Measurements from ENCODE around the gene SOCS6. TPM values are rescaled to one million over a fixed set of nuclear protein-coding genes. Genes with fewer than 3 reads are reported as not detected.

SOCS6 gene
- total RNA-seq, 2 donors from 2014 or later, result 15.4 to 16.5 TPM

DNA sequence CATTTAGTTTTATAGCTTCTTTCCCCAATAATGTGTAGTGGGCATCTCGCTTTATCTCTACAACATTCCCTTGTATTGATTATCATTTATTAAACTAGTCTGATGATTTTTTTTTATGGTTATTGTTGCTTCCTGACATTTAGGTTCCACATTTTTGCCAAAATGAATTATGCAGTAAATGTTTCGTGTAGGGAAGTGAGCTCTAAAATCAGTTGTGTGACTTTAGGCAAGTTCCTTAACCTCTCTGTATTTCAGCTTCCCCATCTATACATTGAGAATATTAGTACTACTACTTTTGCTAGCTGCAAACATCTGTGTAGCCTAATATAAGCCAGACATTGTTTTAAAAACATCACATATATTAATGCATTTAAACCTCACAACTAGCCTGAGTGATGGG lies 22.9 kb downstream of the SOCS6 start:
- intact Hi-C loops (cut with DNase I), result no loop called here
- DNase-seq (no peak), ATAC-seq (no peak)

DNA sequence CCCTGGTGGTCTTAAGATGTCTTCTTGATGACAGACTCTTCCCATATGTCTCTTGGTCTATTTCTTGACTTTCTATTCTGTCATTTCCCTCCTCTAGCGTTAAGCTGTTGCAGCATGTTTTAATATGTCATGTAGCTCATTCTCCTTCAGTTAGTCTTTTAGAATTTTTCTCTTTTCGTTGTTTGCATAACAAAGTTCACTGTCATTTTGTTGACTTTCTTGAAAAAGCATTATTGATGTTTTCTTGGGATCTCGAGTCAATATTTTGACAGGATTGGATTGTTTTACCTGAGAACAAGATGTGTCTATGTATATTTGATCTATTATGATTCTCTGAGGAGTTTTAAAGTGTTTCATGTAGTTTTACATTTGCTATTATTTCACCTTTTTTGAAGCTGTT lies 24.8 kb downstream of the SOCS6 start:
- DNase-seq, result no peak
- no peak for ATAC-seq
- intact Hi-C loops (cut with DNase I), result no loop called here

DNA sequence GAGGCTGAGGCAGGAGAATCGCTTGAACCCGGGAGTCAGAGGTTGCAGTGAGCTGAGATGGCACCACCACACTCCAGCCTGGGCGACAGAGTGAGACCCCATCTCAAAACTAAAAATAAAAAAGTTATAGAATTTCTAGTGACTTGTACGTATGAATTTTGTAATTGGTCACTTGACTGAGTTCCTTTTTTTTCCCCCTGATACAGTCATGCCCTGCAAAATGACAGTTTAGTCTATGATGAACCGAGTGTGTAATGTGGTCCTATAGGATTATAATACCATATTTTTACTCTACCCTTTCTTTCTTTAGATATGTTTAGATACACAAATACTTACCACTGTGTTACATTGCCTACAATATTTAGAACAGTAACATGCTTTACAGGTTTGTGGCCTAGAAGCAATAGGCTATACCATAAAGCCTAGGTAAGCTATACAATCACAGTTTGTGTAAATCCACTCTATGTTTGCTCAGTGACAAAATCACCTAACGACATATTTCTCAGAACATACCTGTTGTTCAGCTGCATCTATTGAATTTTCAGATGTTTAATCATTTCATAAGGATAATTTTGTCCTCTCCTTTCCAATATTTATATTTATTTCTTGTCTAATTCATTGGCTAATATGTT lies 25.4 kb downstream of the SOCS6 start:
- intact Hi-C loops (cut with DNase I), result no loop called here
- no peak for DNase-seq
- no peak for ATAC-seq

DNA sequence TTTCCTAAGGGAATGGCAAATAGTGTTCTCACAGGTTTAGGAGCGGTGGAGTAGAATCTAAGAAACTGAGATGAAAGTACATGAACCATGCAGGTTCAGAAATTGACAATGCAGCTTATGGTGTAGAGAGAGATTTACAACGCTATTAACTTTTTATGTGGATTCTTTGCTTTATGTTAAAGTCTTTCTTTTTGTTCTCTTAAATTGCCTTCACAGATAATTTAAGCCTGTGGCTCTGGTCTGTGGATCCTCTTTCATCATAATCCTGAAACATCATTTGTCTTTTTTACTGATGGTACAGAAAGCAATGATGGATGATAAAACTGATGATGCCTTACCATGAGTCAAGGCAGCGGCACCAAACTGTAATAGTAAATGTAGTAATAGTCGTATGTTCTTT lies 30.3 kb downstream of the SOCS6 start:
- ATAC-seq (no peak), DNase-seq (no peak)
- intact Hi-C loops (cut with DNase I), result no loop called here

DNA sequence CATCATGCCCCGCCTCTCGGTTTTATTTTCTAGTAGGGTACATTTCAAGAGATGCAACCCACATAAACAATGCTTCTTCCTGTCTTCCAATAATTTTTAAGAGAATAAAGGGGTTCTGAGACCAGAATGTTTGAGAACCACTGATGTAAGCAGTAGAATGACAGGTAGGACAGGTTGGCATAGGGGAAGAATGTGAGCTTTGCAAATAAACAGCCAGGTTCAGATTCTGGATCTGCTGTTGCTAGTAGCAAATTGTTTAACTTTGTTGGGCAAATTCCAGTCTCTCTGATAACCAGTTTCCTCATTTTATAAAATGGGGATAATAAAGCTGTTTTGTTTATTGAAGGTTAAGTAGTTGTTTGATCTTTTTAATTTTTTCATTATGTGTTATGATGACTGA lies 32.8 kb downstream of the SOCS6 start:
- ATAC-seq (no peak), DNase-seq (no peak)
- intact Hi-C loops (cut with DNase I), result no loop called here

DNA sequence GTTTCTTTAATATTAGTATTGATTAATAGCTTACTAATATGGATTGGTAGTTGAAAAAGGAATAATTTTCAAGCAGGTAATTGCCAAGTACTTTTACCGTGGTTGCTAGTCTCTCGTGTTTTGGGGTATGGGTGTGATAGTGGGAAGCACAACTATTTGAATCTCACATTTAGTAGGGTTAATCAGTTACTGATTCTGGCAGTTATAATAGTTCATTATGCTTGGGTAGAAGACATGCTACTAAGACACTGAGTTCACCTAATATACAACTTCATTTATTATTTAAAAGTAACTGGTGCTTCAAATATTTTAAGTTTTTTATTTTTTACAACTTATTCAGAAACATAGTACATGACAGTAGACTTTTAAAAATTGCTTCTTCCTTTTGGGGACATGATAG lies 33.5 kb downstream of the SOCS6 start:
- intact Hi-C loops (cut with DNase I), result no loop called here
- DNase-seq (no peak), ATAC-seq (no peak)

DNA sequence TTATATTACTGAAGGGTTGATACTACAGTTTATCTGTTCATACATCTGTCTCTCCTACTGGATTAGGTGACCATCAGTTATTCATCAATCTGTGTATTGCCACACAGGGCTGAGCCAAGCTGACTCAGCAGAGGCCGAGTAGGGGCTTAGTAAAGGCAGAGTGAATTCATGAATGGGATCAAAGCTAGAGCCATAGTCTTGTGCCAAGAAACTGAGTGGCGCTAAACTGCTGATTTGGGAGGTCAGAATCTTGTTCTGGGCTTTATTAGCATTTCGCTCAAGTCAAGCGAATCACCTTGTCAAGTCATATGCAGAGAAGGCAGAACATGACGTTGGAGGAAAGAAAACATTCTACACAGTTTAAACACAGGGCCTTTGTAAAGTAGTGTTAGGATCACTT lies 34.1 kb downstream of the SOCS6 start:
- DNase-seq (no peak), ATAC-seq (peak in 1 of 2 donors; percentile 33)
- intact Hi-C loops (cut with DNase I), result no loop called here

DNA sequence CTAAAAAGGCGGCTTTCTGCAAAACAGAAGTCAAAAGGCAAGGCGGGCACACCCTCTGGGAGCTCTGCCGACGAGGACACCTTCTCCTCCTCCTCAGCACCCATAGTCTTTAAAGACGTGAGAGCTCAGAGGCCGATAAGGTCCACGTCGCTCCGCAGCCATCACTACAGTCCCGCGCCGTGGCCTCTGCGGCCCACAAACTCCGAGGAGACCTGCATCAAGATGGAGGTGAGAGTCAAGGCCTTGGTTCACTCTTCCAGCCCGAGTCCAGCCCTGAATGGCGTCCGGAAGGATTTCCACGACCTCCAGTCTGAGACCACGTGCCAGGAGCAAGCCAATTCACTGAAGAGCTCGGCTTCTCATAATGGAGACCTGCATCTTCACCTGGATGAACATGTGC lies 36.1 kb downstream of the SOCS6 start:
- DNase-seq (no peak), ATAC-seq (no peak)
- intact Hi-C loops (cut with DNase I), result no loop called here

DNA sequence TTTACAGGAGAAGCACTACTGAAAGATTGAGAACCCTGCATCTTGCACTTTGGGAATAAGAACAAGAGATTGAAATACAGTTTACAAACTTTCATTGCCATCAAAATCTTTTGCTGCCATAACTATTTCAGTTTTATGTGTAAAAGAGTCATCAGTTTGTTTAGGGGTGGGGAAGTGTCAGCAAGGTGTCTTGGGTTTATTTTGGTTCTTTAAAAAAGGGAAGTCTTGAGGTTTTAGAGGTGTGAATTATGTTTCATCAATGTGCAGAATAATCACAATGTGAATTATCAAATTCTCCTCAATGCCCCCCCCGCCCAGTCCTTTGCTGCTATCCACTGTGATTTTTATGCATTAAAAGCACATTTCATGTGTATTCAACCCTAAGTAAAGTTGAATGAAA lies 37.4 kb downstream of the SOCS6 start:
- DNase-seq (no peak), ATAC-seq (no peak)

DNA sequence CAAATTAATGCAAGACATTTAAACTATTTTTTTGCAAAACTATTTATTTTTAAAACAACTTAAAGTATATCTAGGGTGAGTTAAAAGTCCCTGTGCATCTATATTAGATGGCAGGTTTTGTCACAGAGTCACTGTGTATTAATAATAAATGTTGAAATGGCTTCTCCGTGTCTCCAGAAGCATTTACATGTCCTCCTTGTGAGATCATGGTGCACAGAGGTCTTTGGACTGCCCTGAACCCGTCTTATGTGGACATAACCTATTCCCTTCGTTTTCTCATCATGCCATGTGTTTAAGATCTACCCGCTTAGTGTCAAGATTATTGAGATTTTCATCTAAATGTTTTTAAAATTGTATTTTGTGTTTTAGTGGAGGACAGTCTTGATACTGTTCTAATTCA lies 39.3 kb downstream of the SOCS6 start:
- intact Hi-C loops (cut with DNase I), result no loop called here
- no peak for ATAC-seq
- DNase-seq, result no peak

More for the DNA sequence above, 37.4 kb downstream of the SOCS6 start:
- intact Hi-C loops (cut with DNase I), result no loop called here

DNA sequence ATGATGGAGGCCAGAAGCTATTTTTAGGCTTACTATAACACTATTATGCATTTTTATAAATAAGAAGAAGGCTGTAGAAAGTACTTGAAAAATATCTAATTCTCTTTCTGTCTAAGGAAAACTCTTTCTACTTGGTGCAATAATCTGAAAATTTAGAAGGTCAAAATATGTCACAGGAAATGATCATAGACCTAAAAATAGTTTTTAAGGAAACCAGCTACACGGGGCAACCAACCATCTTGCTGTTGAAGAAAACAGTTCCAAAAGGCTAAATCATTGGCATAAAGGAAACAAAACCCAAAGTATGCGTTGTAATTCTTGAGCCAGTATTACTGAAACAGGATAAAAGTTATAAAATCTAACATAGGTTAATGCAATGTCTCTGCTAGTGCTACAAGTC lies 40.2 kb downstream of the SOCS6 start:
- ATAC-seq, result no peak
- intact Hi-C loops (cut with DNase I), result no loop called here

DNA sequence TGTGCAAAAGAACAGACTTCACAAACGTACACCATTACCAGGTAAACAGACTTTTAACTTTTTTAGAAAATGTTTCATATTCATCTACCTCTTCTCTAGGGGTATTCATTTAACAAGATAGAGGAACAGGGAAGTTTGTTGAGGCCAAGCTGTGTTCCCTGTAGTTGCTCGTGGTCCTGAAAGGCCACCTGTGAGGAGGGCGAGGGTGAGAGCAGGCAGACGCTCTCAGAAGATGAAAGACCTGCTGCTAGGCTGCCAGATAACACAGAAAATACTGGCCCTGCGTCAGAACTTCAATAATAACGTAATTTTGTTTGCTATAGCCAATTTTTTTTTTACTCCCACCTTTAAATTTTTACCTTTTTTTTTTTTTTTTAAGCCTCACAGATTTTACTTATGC lies 42.0 kb downstream of the SOCS6 start:
- ATAC-seq (no peak), DNase-seq (no peak)
- intact Hi-C loops (cut with DNase I), result no loop called here

More for the DNA sequence above, 40.2 kb downstream of the SOCS6 start:
- no peak for DNase-seq

DNA sequence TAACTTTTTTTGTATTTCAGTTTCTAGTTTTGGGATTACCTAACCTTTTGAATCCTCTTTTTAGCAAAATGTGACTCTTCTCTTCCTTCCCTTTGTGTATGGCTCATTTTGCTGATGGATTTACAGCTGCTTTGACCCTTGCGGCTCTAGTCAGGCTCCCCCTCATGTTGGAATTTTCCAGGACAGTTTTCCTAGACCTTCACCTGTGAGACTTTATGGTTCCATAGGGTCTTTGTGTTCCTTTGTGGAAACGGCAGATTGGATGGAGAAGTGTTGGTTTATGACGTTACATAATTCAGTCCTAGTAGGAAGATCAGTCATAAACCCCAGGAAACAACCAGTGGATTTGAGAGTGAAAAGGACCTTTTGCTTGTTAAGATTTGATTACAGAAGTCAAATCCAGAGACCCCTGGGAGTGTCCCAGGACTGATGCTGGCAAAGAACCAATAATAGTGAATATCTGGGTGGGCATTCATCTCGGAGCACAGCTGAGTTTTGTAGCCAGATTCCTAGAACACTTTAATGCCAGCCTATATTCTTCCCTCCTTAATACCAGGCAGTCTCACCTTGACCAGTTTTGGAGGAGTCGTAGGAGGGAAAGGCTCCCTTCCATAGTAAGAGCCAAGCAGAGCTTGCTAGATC lies 42.7 kb downstream of the SOCS6 start:
- intact Hi-C loops (cut with DNase I), result no loop called here
- no peak for ATAC-seq
- no peak for DNase-seq

DNA sequence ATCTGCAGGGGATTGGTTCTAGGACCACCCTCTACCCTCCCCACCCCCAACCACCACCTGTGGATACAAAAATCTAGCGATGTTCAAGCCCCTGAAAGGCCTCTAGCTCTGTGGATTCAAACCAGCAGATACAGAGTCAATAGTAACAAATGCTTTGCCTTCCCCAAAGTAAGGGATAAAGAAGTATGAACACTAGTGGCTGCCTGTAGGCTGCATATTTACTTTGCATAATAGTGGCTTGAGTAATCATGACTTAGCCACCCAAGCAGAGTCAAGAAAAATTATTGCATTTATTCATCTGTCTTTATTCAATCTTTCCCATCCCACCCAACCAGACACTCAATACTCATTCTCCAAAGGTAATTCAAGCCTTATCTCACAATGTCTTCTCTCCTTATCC lies 43.8 kb downstream of the SOCS6 start:
- ATAC-seq (no peak), DNase-seq (no peak)
- intact Hi-C loops (cut with DNase I), result no loop called here

DNA sequence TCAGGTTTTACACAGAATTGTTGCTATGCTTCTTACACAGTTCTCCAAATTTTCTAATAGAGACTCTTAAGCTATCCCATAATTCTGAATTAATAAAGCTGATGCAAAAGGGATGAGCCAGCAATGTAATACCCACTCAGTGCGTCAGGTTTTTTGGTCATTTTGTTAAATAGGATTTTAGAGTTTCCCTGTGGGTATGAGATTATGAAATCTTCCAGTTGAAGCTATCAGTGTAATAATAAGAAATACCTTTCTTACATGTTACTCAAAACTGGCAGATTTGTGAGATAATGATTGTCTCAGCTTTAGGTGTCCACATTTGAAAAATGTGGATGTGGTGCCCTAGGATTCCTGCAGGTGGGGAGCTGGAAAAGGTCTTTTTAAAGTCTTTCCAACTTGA lies 44.5 kb downstream of the SOCS6 start:
- intact Hi-C loops (cut with DNase I), result no loop called here
- DNase-seq (no peak), ATAC-seq (no peak)

DNA sequence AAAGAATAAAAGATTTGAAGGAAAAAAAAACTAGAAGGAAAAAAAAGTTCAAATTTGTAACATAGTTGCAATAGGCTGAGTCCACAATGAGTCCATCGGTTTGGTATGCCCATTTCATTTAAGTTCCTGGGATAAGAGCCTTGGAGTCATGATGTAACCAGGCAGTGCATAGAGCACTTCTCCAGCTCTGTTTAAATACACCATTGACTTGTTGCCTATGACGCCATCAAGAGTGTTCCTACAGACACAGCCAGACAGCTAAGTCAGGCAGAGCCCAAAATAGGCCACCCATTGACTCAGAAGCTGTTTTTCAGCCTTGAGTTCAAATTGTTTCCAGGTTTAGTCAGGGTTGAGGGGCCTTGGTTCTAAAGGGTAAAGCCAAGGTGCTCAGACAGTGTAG lies 44.9 kb downstream of the SOCS6 start:
- intact Hi-C loops (cut with DNase I), result no loop called here
- peak; percentile 53 to 86 for ATAC-seq
- DNase-seq, result no peak

DNA sequence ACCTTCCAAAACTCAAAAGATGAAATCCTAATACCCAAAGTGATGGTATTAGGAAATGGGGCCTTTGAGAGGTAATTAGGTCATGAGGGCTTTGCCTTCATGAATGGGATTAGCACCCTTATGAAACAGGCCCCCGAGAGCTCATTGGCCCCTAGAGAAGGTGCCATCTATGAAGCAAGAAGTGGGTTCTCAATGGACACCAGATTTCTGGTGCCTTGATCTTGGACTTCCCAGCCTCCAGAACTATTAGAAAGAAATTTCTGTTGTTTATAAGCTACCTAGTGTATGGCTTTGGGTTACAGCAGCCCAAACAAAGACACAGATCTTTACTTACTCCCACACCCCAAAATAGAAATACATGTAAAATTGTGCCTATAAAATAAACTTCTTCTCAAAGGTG lies 45.4 kb downstream of the SOCS6 start:
- intact Hi-C loops (cut with DNase I), result no loop called here
- no peak for DNase-seq
- ATAC-seq, result no peak

DNA sequence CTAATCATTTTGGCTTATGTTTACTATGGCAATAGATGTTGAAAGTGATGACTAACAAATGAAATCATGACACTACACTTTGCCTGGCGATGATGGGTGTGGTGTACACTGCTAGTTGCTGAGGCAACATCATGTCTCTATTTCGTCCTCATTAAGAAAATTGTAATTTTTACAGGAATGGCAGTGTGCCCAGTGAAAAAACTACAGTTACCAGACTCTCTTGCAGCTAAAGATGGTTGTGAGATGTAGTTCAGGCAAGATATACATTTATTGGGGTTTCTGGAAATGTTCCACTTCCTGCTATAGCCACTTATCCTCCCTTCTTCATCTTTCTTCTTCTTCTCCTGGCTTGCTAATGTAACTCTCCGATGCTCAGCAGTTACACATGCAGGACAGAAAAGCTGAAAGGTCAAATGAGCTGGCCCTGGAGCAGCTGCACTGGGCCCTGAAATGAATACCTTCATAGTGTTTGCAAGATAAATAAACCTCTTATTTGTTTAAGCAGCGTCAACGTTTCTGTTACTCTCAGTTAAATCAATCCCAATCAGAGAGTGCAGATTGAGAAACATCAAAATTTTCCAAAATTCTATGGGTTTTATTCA lies 46.0 kb downstream of the SOCS6 start:
- DNase-seq (no peak), ATAC-seq (no peak)
- intact Hi-C loops (cut with DNase I), result no loop called here

DNA sequence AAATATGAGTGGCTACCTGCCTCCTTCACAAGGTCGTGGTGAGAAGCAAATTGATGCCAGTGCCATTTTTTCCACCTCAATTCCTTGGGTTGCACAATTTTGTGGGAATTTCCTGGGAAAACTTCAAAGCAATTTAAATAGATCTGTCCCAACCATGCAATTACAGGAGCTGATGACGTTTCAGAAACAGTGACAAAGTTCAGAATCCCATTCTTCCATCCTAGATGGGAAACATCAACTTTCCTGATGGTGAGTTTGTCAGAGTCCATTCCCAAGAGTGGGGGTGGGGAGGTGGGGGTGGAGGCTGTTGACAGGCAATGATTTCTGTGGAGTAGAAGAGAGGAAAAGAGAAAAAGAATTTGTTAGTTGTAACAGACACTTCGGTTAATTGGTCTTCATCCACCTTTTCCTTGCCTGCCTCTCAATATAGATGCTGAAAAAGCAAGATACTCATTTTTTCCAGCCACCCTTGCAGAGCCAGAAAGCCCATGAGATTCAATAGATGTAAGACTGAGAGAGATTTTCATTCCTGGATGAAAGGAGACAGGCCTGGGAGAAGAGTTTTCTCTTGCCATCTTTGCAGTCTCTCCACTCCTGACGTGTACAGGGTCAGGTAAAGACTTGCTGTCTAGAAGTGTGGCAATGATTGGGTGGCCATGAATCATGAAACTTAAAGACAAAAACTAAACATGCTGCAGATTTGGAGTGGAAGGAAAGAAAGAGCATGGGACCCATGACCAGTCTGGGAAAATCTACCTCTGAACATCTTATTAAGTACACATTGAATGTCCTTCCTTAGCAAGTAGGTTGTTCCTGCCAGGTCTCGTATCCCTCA lies 47.3 kb downstream of the SOCS6 start:
- no peak for DNase-seq
- intact Hi-C loops (cut with DNase I), result no loop called here

More for the DNA sequence above, 47.3 kb downstream of the SOCS6 start:
- ATAC-seq, result no peak
